ENCODE measurements around the gene THADA.
"Not testable (repeated sequence)": the region's sequence is repeated elsewhere in the genome, so short reads cannot be mapped to it uniquely, and the experiment has no call there.

Gene THADA

GRCh38 chr2:43462866-43463641 lies 132.8 kb downstream of the THADA start:
- FAIRE-seq = no peak

GRCh38 chr2:43461453-43462073 lies 134.3 kb downstream of the THADA start:
- FAIRE-seq = no peak

DNA sequence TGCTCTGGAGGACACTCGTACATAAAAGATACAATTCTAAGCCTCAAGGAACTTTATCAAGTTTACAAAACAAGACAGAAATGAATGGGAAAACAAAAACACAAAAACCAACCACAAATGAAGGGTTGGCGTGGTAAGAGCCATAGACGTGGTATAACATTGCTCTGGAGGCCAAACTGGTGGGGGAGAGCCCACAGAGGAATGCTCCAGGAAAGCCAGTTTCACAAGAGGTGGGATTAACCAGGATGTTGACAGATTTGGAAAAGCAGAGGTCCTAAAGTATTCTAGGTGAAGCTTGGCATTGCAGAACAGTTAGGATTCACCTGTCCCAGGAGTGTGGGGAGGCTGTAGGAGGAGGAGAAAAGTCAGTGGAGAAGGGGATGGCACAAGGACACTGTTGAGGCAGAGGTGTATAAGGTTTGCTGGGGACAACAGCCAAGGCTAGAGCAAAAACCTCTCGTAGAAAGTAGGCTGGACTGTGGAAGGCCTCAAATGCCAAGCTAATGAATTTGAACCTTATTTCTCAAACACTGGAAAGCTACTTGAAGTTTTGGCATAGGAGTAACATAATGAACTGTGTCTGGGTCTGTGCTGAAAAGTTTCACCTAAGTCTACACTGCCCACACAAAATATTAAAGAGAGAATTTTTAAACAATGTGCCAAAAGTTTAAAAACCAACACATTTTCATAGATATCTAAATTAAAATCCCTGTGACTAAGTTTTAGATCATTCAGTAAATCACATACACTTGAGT lies 135.1 kb downstream of the THADA start:
- no peak for FAIRE-seq

- FAIRE-seq = no peak
These were observed 135.7 kb downstream of the THADA start for GRCh38 chr2:43460174-43460546.

DNA sequence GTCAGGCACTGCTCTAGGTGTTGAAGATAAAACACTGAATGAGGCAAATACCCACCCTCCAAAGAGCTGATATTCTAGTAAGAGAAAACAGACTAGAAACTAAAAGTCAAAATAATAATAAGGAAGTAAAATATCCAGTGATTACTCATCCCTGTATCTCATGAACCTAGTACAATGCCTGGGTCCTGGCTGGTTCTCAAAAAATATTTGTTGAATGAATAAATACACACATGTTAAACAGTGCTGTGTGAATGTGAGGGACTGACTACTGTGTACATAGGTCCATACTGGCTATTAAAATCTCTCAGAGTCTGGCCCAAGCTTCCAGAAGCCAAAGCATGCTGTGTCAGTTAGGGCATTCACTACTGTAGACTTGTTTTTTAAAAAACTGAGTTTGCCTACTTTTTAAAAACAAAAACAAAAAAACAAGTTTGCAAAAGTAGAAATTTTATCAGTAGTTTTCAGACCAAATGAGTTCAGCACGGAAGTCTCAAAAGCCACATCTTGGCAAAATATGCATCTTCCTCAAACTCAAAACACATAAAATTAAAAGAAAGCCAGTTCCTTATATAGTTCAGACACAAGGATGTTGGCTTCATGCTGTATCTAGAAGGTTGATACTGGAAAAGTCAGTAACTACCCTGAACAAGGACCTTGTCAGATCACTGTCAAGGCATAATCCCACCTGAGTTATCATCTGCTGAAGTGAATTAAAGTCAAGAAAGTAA lies 136.2 kb downstream of the THADA start:
- FAIRE-seq = no peak

DNA sequence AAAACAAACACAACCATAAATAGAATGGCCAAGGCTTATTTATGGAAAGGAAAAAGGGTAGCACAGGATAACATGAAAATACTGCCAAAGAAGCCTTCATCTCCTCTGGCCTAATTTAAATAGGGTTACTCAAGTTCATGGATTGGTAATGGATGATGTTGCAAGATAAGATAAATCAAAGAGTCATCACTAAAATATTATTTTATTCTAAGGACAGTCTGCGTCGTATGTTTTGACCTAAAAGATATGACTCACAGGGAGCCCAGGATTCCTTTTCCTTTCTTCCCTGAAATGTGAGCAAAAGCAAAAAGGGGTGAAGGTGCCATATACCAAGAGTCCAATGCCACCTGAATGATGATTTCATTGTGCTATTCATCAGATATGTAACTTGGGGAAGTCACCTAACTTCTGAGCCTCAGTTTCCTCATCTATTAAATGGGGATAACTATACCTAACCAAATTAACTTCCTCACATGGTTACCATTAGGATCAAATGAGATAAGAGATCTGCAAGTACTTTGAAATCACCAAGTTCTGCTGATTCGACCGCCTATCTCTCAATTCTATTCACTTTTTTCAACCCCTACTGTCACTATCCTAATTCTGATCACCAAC lies 137.7 kb downstream of the THADA start:
- no peak for FAIRE-seq

DNA sequence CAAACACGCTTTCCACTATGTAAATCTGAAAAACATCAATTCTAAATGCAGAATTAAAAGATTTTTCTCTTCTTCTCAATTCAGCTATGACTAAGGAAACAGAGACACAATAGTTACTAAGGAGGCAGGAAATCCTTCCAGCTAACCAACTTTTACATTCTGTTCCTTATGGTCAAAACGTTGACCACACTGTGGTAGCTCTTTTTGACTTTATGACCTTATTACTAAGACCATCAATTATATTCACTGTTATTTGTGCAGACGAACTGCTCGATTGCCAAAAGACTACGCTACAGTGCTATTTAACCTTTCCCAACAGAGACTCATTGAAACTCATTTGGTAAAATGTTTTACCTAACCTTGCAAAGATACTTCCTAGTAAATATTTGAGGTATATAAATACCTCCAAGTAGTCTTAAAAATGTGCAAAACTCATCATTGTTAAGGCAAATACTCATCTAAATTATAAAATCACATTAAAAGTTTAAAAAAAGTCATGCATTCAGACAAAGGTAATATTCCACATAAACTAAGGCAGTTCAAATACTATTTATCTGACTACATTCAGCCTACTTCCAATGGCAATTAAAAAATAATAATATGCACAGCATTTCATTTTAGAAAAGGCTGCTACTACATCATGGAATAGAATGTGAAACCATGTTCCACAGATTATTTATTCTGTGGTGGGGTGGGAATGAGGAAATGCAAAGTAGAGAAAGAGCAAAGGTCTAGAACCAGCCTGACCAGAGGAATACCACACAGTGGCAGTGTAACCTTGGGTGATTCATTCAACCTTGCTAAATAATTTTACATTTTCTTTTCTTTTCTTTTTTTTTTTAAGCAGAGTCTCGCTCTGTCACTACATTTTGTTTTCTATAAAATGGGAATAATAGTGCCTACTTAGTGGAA lies 139.9 kb downstream of the THADA start:
- FAIRE-seq = no peak

DNA sequence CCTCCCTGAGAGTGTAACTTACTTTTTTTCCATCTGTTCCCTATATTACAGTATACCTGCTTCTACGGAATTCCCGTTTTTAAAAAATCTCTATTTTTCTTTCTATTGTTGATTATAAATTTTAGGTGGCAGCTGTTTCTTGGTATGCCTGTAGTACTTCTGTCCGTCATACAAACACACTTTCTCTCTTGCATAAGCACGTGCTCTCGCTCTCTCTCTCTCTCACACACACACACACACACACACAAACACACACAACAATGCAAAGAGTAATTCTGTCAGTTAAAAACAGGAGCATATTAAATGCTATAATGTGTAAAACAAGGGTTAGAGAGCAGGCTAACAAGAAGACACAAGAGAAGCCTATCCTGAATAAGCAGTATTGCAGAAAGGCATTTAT lies 140.5 kb downstream of the THADA start:
- FAIRE-seq = no peak

DNA sequence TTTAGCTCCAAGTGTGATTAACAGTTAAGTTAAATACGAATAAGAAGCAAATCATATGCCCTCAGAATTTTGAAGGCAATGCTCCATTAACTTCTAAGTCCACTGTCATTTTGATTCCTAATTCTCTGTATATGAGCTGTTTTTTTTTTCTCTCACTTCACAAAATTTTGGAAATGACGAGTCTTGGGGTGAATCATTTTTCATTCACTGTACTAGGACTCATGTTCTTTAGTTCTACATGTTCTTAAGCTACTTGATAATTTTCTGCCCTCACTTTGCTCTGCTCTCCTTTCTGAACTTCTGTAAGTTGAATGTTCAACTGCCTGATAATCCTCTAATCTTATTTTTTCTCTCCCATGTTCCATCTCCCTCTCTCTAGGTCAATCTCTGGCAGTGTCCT lies 141.0 kb downstream of the THADA start:
- FAIRE-seq = no peak

GRCh38 chr2:43453179-43454170 lies 142.4 kb downstream of the THADA start:
- no peak for FAIRE-seq

GRCh38 chr2:43452318-43452731 lies 143.5 kb downstream of the THADA start:
- no peak for FAIRE-seq

GRCh38 chr2:43450617-43451016 lies 145.2 kb downstream of the THADA start:
- FAIRE-seq = no peak

- FAIRE-seq = no peak
These were observed 147.1 kb downstream of the THADA start for GRCh38 chr2:43448822-43449110.

DNA sequence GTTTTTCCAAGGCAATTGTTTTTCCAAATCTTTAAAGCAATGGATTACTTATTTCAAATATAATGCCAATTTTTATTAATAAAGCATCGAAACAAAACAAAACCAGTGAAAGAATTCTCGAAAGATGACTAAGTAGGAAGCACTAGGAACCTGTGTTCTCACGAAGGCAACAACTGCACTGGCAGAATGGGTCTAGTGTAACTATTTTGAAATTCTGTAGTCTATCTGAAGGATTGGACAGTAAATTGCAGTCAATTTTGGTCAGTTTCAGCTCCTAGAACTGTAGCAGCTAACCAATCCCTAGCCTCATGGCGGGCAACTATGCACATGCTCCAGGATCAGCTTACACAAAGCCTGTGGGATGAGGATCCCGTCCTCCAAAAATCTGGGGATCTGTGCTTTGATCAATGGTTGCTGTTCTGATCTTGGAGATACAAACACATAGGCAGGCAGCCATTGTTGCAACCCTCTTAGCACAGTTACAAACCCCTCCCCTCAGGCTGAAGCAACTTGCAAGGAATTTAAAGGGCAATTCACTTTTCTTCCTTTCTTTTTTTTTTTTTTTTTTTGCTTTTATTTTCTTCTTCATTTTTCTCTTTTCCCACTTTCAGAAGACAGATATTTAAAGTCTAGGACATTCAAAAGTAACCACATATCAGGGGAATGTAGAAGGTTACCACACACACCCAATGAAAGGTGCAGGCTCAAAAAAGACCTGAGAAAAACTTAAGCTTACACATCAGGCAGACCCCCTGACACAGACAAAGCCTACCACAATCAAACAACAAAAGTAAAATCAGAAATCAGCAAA lies 147.6 kb downstream of the THADA start:
- FAIRE-seq = no peak

GRCh38 chr2:43446755-43447154 lies 149.1 kb downstream of the THADA start:
- not testable (repeated sequence) for FAIRE-seq

- no peak for FAIRE-seq
These were observed 150.1 kb downstream of the THADA start for GRCh38 chr2:43445781-43446180.

DNA sequence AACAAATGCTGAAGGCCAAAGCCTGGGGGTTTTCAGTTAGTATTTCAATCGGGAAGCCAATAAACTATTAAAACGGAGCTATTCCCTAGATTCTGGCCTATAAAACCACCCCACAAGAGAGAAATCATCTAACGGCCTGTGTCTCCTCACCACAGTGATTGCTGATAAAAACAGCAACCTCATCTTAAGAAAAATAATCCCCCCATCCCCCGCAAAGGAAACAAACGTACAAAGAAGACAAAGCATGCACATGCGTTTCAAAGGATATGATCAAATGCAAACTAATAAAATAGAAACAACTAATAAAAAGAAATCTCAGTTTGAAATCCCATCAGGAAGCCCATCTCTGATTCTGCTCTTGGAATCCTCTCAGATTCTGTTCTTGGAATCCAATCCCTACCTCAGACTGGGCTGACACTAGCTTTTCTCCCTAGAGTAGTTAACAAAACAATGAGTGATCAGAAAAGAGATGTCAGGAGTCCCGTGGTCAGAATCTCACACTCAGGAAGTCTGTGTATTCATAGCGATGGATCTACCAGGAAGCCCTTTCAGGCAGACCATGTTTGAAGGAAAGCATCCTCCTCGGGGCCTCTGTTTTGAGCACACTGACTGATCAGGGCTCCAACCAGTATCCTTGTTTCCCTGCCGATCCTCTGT lies 150.7 kb downstream of the THADA start:
- no peak for FAIRE-seq

- FAIRE-seq = no peak
These were observed 152.6 kb downstream of the THADA start for GRCh38 chr2:43443282-43443681.

DNA sequence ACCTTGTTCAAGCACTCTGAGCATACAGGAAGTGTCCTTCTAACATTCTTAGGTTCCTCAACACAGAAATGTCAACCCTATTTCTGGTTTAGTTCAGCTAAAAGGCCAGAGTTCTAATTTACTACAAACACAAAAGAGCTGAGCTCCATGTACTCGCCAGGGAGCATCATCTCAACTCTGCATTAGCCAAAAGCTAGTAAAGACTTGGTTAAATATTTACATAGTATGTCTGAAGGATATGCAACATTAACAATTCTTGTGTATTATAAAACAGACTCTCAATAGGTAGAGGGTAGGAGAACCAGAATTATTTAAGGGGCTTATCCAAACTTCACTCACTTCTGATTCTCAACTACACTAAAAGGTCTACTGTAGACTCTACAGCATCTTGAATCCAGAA lies 154.6 kb downstream of the THADA start:
- FAIRE-seq = no peak
